ENCODE results near the gene ADAMTS16.

- no peak for TF ChIP-seq GATA2 (IDR thresholded peaks at IDR 0.05; ENCODE audit: low read depth, low read length)
- no peak for TF ChIP-seq GATA3 (IDR thresholded peaks at IDR 0.05; ENCODE audit: low read depth, low read length)
Measured at GRCh38 chr5:5313101-5313635, 173.0 kb downstream of the ADAMTS16 start.

All from SH-SY5Y (cell line).